ENCODE measurements around the gene IKZF1.
A peak's percentile ranks its signal among the peaks of the same experiment; 100 is the strongest.

The IKZF1 gene

DNA sequence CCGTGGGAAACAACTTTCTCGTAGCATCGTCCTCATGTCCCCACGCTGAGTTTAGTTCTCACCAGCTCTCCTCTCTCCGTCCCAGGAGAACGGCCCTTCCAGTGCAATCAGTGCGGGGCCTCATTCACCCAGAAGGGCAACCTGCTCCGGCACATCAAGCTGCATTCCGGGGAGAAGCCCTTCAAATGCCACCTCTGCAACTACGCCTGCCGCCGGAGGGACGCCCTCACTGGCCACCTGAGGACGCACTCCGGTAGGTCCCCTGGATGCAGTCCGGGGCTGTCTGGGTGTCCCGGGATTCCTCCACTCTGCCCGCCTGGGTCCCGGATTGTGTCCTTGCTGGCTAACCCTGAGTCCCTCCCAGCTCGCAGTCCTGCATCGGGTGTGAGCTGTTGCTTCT lies 77.9 kb downstream of the IKZF1 start:
- no peak for DNase-seq

GRCh38 chr7:50387351-50387750 lies 82.8 kb downstream of the IKZF1 start:
- DNase-seq, result no peak

- no peak for DNase-seq
Measured at GRCh38 chr7:50389961-50390360, 85.4 kb downstream of the IKZF1 start.

GRCh38 chr7:50391386-50391785 lies 86.9 kb downstream of the IKZF1 start:
- no peak for DNase-seq

GRCh38 chr7:50393076-50393475 lies 88.6 kb downstream of the IKZF1 start:
- DNase-seq, result no peak

DNA sequence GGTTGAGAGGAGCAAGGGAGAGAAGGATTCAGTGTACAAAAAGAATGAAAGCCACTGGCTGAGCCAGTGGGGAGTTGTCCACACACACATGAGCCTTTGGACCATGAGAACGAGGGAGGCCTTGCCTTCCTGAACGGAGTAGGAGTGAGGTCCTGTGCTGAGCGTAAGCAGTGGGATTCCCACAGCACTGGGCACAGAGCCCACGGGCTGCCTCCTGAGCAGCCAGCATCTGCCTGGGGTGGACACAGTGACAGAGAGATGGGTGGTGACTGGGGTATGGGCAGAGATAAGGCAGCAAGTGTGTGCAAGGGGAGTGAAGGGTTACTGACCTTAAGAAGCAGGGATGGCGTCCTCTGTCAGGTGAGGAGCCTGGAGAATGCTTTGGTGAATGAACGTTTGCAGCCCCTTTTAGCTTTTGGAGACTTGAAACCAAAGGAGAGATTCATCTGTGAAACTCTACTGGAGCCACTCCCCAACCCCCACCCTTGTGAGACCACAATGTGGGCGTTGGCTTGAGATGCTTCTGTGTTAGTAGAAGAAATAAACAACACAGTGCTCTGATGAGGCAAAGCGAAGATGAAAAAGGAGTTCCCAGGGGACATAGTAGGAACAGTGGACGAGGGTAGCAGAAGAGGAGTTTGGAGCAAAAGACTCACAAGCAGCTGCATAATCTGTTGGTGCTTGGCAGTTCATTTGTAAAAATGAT lies 89.2 kb downstream of the IKZF1 start:
- DNase-seq, result no peak

DNA sequence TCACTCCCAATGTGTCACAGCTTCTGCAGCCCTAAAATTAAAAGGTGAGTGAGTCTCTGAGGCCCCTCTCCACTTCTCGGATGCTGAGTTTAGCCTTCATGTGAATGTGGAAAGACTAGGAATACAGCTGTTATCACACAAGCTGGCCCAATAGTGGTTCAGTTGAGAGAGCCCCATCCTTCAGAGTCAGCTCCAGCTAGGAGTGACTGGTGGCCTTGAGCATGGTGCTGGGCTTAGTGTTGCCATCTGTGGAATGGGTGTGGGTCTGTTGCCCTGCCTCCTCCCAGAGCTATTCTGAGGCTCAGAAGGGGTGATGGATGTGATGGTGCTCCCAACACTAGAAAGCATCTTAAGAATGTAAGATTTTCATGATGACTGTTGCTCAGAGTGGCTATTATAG lies 89.8 kb downstream of the IKZF1 start:
- DNase-seq, result no peak

GRCh38 chr7:50396856-50397255 lies 92.3 kb downstream of the IKZF1 start:
- no peak for DNase-seq

DNA sequence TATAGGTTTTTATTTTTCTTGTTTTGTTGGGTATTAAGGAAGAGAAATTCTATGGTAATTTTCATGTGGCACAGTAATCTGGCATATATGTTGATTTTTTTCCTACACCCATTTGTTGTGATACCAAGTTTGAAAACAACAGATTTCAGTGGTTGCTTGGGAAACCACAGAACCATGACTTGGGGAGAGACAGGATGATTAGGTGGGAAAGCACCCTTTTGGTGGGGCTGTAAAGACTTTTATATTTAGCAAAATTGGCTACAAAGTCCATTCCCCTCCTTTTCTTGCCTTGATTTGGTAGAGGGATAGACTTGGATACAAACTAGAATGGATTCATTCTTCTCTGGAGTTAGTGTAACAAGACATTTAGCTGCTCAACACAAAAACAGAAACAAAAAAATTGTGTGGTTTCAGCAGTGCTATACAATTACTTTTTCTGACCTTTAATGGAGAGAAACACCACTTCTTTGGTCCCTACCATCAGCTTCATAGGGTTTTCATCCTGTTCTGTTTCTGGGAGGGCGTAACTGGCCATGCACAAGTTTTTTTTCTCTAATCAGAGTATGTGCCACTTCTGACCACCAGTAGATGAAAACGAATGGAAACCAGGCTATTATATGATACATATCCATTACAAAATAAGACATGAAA lies 92.9 kb downstream of the IKZF1 start:
- no peak for DNase-seq

DNA sequence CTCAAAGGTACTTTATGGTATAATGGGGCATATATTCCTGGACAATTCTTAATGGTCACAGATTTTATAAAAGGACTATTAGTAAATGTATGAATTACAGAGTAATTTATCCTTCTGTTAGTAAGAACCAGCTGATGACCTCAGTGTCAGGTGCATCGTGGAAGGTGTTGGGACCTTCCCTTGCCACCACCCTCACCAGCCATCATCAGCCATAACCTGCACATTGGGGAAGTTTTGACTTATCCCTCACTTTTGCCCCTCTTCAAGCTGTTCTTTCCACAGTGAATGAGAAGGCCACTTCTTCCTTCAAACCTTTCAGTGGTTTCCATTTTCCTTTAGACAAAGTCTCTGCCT lies 93.4 kb downstream of the IKZF1 start:
- no peak for DNase-seq

DNA sequence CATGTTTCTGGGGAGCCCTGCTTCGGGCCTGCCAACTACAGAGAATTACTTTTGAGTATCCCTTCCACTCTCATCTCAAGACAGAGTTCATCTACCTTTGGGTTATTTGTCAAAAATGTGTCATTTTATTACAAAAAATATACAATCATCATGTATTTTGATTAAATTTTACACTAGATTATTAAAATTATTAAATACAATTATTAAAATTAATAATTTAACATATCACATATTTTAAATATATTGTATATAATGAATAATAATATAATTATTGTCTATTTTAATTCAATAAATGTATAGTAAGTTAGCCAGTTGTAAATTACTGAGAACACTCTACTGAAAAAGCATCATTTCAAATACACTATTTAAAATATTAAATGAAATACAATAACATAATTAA lies 94.7 kb downstream of the IKZF1 start:
- no peak for DNase-seq

DNA sequence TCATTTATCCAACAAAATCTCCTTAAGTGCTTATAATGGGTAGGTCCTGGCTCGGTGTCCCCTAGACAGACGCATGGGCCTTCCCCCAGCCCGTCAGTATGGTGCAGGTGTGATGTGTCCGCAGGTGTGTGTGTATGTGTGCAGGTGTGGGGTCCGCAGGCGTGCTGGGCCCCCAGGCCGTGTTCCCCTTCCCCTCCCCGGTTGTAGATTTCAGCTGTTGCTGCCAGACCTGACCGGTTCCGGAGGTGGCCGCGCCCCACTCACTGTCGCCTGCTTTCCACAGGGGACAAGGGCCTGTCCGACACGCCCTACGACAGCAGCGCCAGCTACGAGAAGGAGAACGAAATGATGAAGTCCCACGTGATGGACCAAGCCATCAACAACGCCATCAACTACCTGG lies 95.1 kb downstream of the IKZF1 start:
- no peak for DNase-seq

- DNase-seq, result no peak
Measured at GRCh38 chr7:50400114-50400513, 95.6 kb downstream of the IKZF1 start.

DNA sequence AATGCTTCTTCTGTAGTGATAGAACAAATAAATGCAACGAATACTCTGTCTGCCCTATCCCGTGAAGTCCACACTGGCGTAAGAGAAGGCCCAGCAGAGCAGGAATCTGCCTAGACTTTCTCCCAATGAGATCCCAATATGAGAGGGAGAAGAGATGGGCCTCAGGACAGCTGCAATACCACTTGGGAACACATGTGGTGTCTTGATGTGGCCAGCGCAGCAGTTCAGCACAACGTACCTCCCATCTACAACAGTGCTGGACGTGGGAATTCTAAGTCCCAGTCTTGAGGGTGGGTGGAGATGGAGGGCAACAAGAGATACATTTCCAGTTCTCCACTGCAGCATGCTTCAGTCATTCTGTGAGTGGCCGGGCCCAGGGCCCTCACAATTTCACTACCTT lies 99.9 kb downstream of the IKZF1 start:
- no peak for DNase-seq

DNA sequence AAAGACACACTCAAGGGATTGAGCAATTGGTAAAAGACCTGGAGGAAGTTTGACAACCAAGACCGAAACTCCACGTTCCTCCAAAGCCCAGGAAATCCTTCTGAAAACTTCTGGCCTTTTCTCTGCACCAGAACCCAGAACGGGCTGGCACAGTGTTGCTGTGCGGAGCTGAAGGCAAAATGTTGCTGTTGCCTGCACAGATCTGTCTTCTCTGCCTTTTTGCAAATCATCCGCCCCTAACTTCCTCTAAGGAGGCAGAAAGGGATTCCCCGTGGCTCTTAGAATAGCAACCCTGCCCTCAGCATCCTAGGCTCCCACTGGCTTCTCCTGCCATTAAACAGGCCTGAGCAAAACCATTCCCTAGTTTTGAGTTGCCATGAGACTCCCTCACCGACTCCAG lies 100.7 kb downstream of the IKZF1 start:
- no peak for DNase-seq

GRCh38 chr7:50406935-50407334 lies 102.4 kb downstream of the IKZF1 start:
- no peak for DNase-seq

- DNase-seq, result no peak
Measured at GRCh38 chr7:50409856-50410745, 105.6 kb downstream of the IKZF1 start.

- DNase-seq, result no peak
Measured at GRCh38 chr7:50411332-50411731, 106.8 kb downstream of the IKZF1 start.

GRCh38 chr7:50412973-50413372 lies 108.5 kb downstream of the IKZF1 start:
- no peak for DNase-seq

- no peak for DNase-seq
Measured at GRCh38 chr7:50413561-50413960, 109.0 kb downstream of the IKZF1 start.

DNA sequence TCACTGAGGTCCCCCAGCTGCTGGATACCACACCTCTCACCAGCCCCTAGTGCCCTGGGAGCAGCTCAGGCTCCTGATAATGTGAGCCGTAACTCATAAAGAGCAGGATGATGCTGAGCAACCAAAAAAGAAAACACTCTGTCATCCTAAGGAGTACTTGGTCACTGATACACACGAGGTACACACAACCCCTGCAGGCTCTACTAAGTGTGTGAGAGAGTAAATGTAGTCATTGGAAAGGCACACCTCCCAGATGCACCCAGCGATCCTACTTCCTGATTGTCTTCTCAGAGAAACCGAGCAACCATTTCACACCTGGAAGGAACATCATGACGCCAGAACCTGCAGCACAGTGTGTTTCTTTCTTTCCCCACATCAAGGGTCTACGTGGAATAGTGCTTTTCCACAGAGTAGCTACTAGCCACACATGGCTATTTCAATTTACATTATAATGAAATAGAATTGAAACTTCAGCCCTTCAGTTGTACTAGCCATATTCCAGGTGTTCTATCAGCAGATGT lies 111.4 kb downstream of the IKZF1 start:
- DNase-seq, result no peak

GRCh38 chr7:50416527-50417182 lies 112.1 kb downstream of the IKZF1 start:
- DNase-seq, result no peak

- peak; percentile 58 for DNase-seq
Measured at GRCh38 chr7:50418086-50418515, 113.6 kb downstream of the IKZF1 start.
